GM12878 (cell line): ENCODE results near the gene SNRPA1. TPM values are rescaled to one million over a fixed set of nuclear protein-coding genes. Genes with fewer than 3 reads are reported as not detected.

Experiments
- ATAC-seq: fragments of 200-7000 bp; cut with Tn5 transposase; 3 replicates; pipeline ENCODE4 v1.9.1; 2020; ENCODE audit warnings: mild to moderate bottlenecking, moderate library complexity
- BruUV-seq: library from RNA; stranded (reverse); fragments of 400-500 nt; replicated peaks from 2 replicates; lab custom pipeline; 2021; lab: Mats Ljungman, UMichigan
- CTCF ChIA-PET: fragments of 300-600 bp; sonication (Branson Sonifier 250); formaldehyde crosslinking; extraction: SDS; loops from one replicate; lab custom pipeline; 2021; ENCODE audit warnings: inconsistent platforms; lab: Yijun Ruan, JAX
- POLR2A ChIA-PET: fragments of 350-600 bp; formaldehyde crosslinking; extraction: SDS; loops from one replicate; lab custom pipeline; 2021; ENCODE audit warnings: inconsistent platforms; lab: Charles Lee
- RAD21 ChIA-PET: fragments of 300-600 bp; sonication (Branson Sonifier 250); formaldehyde crosslinking; loops from one replicate; lab custom pipeline; 2023; ENCODE audit warnings: antibody characterized with exemption; ENCODE audit not compliant: unreplicated experiment; lab: Charles Lee
- SMC1A ChIA-PET: fragments of 300-600 bp; sonication (Branson Sonifier 250); formaldehyde crosslinking; loops from one replicate; lab custom pipeline; 2023; ENCODE audit not compliant: unreplicated experiment, uncharacterized antibody; lab: Charles Lee
- DNase-seq: peaks from one replicate; pipeline ENCODE4 v3.0.0-alpha.2; 2011; ENCODE audit warnings: low read depth, low spot score
- FAIRE-seq: peaks from 3 replicates; lab custom pipeline; 2011; peaks lifted over from hg19 to GRCh38; lab: Jason Lieb, UNC
- H2AFZ ChIP-seq: 2 replicates; pipeline ENCODE4 v1.6.0; 2011; ENCODE audit warnings: low read depth, low read length, control low read depth; ENCODE audit not compliant: control insufficient read depth
- H3K27ac ChIP-seq: 2 replicates; pipeline ENCODE4 v1.5.1; 2011; ENCODE audit warnings: control low read depth; ENCODE audit not compliant: control insufficient read depth, insufficient read depth
- H3K27me3 ChIP-seq, 2 experiments: replicated peaks in 1 of 2; 2 replicates each; pipeline versions ENCODE4 v1.6.0 to v1.6.1; 2011; ENCODE audit warnings: low read length in 1 of 2; ENCODE audit not compliant: control insufficient read depth in 2 of 2, insufficient read depth in 2 of 2
- H3K36me3 ChIP-seq, 2 experiments: 2 replicates each; pipeline ENCODE4 v1.5.1; 2011; ENCODE audit warnings: low read length in 1 of 2; ENCODE audit not compliant: control insufficient read depth in 2 of 2, insufficient read depth in 2 of 2
- H3K4me1 ChIP-seq: 2 replicates; pipeline ENCODE4 v1.6.1; 2011; ENCODE audit warnings: mild to moderate bottlenecking, low read length, moderate library complexity, mixed read lengths; ENCODE audit not compliant: control insufficient read depth, insufficient read depth
- H3K4me2 ChIP-seq: 2 replicates; pipeline ENCODE4 v1.6.0; 2011; ENCODE audit warnings: control low read depth; ENCODE audit not compliant: control insufficient read depth, insufficient read depth
- H3K4me3 ChIP-seq: fragments of 200-600 bp; sonication (generic); 2 replicates; pipeline ENCODE4 v1.5.1; 2016
- H3K79me2 ChIP-seq: 2 replicates; pipeline ENCODE4 v1.6.0; 2011; ENCODE audit warnings: low read length; ENCODE audit not compliant: control insufficient read depth, insufficient read depth
- H3K9ac ChIP-seq: 2 replicates; pipeline ENCODE4 v1.8.0; 2011; ENCODE audit warnings: low read length, control low read depth, mixed read lengths; ENCODE audit not compliant: control insufficient read depth, insufficient read depth
- H3K9me3 ChIP-seq: replicated peaks from 3 replicates; pipeline ENCODE4 v1.5.1; 2011; ENCODE audit warnings: mild to moderate bottlenecking, low read length; ENCODE audit not compliant: control insufficient read depth, insufficient read depth
- H4K20me1 ChIP-seq: 2 replicates; pipeline ENCODE4 v1.6.0; 2011; ENCODE audit not compliant: control insufficient read depth, insufficient read depth
- ESRRA ChIP-seq: IDR thresholded peaks from 2 replicates; pipeline ENCODE4 v1.6.1; 2012; ENCODE audit warnings: mild to moderate bottlenecking, low read length, improper control_type of control experiment
- MYC ChIP-seq: IDR thresholded peaks from 2 replicates; pipeline ENCODE4 v1.6.1; 2011; ENCODE audit warnings: mild to moderate bottlenecking, low read length, moderate library complexity, inconsistent platforms; ENCODE audit not compliant: insufficient read depth, insufficient replicate concordance, insufficient read length, severe bottlenecking
- NFIC ChIP-seq: IDR thresholded peaks from 2 replicates; pipeline ENCODE4 v1.6.1; 2012; ENCODE audit warnings: low read depth, mild to moderate bottlenecking, inconsistent platforms, low read length, moderate library complexity
- NFYB ChIP-seq: IDR thresholded peaks from 2 replicates; pipeline ENCODE4 v1.6.1; 2011; ENCODE audit warnings: low read depth, mild to moderate bottlenecking, low read length, improper control_type of control experiment, moderate library complexity; ENCODE audit not compliant: insufficient read depth
- NR2C1 ChIP-seq: fragments of 450-650 bp; IDR thresholded peaks from 2 replicates; pipeline ENCODE4 v1.6.1; 2017; ENCODE audit warnings: antibody characterized with exemption, mild to moderate bottlenecking, moderate library complexity
- RCOR1 ChIP-seq: conservative IDR thresholded peaks from 2 replicates; pipeline ENCODE4 v1.6.1; 2012; ENCODE audit warnings: low read depth, low read length, improper control_type of control experiment
- SMC3 ChIP-seq: IDR thresholded peaks from 2 replicates; pipeline ENCODE4 v1.6.1; 2011; ENCODE audit warnings: low read length, improper control_type of control experiment, borderline replicate concordance
- SUZ12 ChIP-seq: fragments of 200-600 bp; sonication (generic); IDR thresholded peaks from one replicate; pipeline ENCODE4 v1.6.1; 2018; ENCODE audit warnings: antibody characterized with exemption, mild to moderate bottlenecking; ENCODE audit not compliant: unreplicated experiment
- ZNF24 ChIP-seq: fragments of 450-650 bp; IDR thresholded peaks from 2 replicates; pipeline ENCODE4 v1.6.1; 2017; ENCODE audit warnings: antibody characterized with exemption, mild to moderate bottlenecking
- WGBS: methylation state at CpG from one replicate; pipeline ENCODE4 v1.1.6; 2016; ENCODE audit warnings: low lambda C conversion rate; ENCODE audit not compliant: insufficient replicate concordance, insufficient coverage; ENCODE audit errors: missing lambda C conversion rate; 5-methylcytosine and 5-hydroxymethylcytosine counted together
- in situ Hi-C: fragments of 300-500 bp; cut with MboI; formaldehyde crosslinking; loops from 9 replicates; pipeline ENCODE4 v1.14.3; 2018; ENCODE audit warnings: mixed read lengths
- intact Hi-C: fragments of 100-400 bp; cut with micrococcal nuclease; formaldehyde crosslinking; loops from one replicate; pipeline ENCODE4 v1.14.2; 2022; ENCODE audit not compliant: unreplicated experiment
- polyA plus RNA-seq, 11 experiments: library from polyadenylated mRNA; depleted of rRNA in 4 of 11; unstranded in 6 of 11; stranded (reverse) in 5 of 11; fragments of >200 nt; fragmentation: Nextera tagmentation in 4 of 11; fragmentation: Illumina TruSeq in 1 of 11; extraction: Ambion mirVana in 4 of 11; extraction: Trizol in 1 of 11; gene quantifications; 1 replicate in 1 of 11; 2 replicates in 10 of 11; pipeline versions ENCODE4 v1.2.1 to v1.2.3, GENCODE V29; 2011 to 2016; ENCODE audit warnings: inconsistent platforms in 2 of 11, missing spikeins in 2 of 11, low read depth in 1 of 11
- total RNA-seq, 4 experiments: library from RNA; depleted of rRNA in 3 of 4; stranded (reverse); fragments of >200 nt in 3 of 4; fragmentation: Illumina TruSeq in 1 of 4; extraction: Trizol in 1 of 4; gene quantifications; 2 replicates each; pipeline versions ENCODE4 v1.2.1 to v1.2.3, GENCODE V29; 2013 to 2021
- TF ChIP-seq, protein P1 (sequence below): fragments of 450-650 bp; conservative IDR thresholded peaks from 2 replicates; pipeline ENCODE4 v1.6.1; 2017; ENCODE audit warnings: mild to moderate bottlenecking, moderate library complexity
- TF ChIP-seq, protein P2 (sequence below): fragments of 450-650 bp; IDR thresholded peaks from 2 replicates; pipeline ENCODE4 v1.6.1; 2018; ENCODE audit warnings: borderline replicate concordance, mild to moderate bottlenecking; ENCODE audit not compliant: partially characterized antibody
- TF ChIP-seq, protein P3 (sequence below): fragments of 450-650 bp; IDR thresholded peaks from 2 replicates; pipeline ENCODE4 v1.6.1; 2017; ENCODE audit warnings: borderline replicate concordance
- TF ChIP-seq, protein P4 (sequence below): fragments of 450-650 bp; formaldehyde crosslinking; IDR thresholded peaks from 2 replicates; pipeline ENCODE4 v1.4.0; 2020; ENCODE audit warnings: mild to moderate bottlenecking, moderate library complexity

The SNRPA1 gene
- total and polyA plus RNA-seq, 10 of the 15 experiments (the other 5 are each of a cell fraction or from before 2014, with no cell fraction given): 59.9 to 267 (median 161) TPM

DNA sequence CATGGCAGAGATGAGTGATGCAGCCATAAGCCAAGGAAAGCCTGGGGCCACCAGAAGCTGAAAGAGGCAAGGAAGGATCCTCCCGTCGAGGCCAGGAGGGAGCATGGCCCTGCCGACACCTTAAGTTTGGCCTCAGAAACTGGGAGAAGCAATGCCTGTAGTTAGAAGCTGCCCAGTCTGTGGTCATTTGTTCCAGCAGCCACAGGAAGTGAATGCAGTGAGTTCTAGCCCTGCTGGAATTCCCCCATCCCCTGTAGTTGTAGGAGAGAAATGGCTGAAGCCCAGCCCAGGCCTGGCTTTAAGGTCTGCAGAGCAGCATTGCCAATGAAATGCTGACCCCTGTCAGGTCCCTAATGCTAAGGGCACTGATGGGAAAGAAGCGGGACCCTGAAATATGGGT is 31.0 kb downstream of the SNRPA1 start:
- FAIRE-seq (no peak), ATAC-seq (peak; percentile 73), DNase-seq (peak; percentile 45)
- ChIA-PET RAD21 (interaction anchor here (0.9 to 1.3 kb wide), 3 partner anchors 12 to 104 kb away, joined by 3 to 4 read pairs (median 3); no protein-coding TSS in a partner anchor), CTCF (interaction anchor here (0.9 to 4.8 kb wide), 4 partner anchors 11 to 248 kb away, joined by 3 to 18 read pairs (median 8); no protein-coding TSS in a partner anchor), SMC1A (interaction anchor here (1.0 to 6.5 kb wide), 6 partner anchors 11 to 378 kb away, joined by 3 to 41 read pairs (median 4); partner anchors contain the start of gene SNRPA1), POLR2A (interaction anchor here (0.7 to 2.0 kb wide), 2 partner anchors 11 to 337 kb away, joined by 3 to 7 read pairs; no protein-coding TSS in a partner anchor)
- peak overlapping the region; percentile 66 for H3K27ac ChIP-seq
- peaks cover 28% of the 10 kb centered on the region for H3K4me1 ChIP-seq
- no TSS peak for BruUV-seq
- H3K79me2 ChIP-seq: no peaks in the 10 kb centered on the region
- no peak overlapping the region for H3K4me3 ChIP-seq
- intact Hi-C loops: no loop called here
- H3K36me3 ChIP-seq: no peaks in the 10 kb centered on the region; a peak in 1 of 4 replicates
- H4K20me1 ChIP-seq: no peaks in the 10 kb centered on the region
- H3K27me3 ChIP-seq: no peaks in the 10 kb centered on the region
- no peak overlapping the region for H3K9ac ChIP-seq
- no peaks in the 10 kb centered on the region for H3K9me3 ChIP-seq
- in situ Hi-C loops: loop anchor here (5.0 to 10.0 kb wide), 4 partner anchors 177 to 649 kb away; no protein-coding TSS in a partner anchor
- H2AFZ ChIP-seq: peak overlapping the region; percentile 20; the same call in 1 of the 2 replicates
- H3K4me2 ChIP-seq: peak overlapping the region; percentile 40; the same call in 1 of the 2 replicates
- WGBS: 92% methylated on average over 4 of the region's 4 CpGs
- TF ChIP-seq, protein P1, sequence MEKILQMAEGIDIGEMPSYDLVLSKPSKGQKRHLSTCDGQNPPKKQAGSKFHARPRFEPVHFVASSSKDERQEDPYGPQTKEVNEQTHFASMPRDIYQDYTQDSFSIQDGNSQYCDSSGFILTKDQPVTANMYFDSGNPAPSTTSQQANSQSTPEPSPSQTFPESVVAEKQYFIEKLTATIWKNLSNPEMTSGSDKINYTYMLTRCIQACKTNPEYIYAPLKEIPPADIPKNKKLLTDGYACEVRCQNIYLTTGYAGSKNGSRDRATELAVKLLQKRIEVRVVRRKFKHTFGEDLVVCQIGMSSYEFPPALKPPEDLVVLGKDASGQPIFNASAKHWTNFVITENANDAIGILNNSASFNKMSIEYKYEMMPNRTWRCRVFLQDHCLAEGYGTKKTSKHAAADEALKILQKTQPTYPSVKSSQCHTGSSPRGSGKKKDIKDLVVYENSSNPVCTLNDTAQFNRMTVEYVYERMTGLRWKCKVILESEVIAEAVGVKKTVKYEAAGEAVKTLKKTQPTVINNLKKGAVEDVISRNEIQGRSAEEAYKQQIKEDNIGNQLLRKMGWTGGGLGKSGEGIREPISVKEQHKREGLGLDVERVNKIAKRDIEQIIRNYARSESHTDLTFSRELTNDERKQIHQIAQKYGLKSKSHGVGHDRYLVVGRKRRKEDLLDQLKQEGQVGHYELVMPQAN: no peak
- TF ChIP-seq, protein P2, sequence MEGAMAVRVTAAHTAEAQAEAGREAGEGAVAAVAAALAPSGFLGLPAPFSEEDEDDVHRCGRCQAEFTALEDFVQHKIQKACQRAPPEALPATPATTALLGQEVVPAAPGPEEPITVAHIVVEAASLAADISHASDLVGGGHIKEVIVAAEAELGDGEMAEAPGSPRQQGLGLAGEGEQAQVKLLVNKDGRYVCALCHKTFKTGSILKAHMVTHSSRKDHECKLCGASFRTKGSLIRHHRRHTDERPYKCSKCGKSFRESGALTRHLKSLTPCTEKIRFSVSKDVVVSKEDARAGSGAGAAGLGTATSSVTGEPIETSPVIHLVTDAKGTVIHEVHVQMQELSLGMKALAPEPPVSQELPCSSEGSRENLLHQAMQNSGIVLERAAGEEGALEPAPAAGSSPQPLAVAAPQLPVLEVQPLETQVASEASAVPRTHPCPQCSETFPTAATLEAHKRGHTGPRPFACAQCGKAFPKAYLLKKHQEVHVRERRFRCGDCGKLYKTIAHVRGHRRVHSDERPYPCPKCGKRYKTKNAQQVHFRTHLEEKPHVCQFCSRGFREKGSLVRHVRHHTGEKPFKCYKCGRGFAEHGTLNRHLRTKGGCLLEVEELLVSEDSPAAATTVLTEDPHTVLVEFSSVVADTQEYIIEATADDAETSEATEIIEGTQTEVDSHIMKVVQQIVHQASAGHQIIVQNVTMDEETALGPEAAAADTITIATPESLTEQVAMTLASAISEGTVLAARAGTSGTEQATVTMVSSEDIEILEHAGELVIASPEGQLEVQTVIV: no peak
- TF ChIP-seq MYC: no peak
- no peak for TF ChIP-seq SMC3
- peak; percentile 88 for TF ChIP-seq ZNF24
- TF ChIP-seq SUZ12: no peak
- TF ChIP-seq, protein P3, sequence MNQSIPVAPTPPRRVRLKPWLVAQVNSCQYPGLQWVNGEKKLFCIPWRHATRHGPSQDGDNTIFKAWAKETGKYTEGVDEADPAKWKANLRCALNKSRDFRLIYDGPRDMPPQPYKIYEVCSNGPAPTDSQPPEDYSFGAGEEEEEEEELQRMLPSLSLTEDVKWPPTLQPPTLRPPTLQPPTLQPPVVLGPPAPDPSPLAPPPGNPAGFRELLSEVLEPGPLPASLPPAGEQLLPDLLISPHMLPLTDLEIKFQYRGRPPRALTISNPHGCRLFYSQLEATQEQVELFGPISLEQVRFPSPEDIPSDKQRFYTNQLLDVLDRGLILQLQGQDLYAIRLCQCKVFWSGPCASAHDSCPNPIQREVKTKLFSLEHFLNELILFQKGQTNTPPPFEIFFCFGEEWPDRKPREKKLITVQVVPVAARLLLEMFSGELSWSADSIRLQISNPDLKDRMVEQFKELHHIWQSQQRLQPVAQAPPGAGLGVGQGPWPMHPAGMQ: no peak
- no peak for TF ChIP-seq NFYB
- TF ChIP-seq NFIC: no peak
- TF ChIP-seq ESRRA: no peak
- no peak for TF ChIP-seq NR2C1
- TF ChIP-seq, protein P4, sequence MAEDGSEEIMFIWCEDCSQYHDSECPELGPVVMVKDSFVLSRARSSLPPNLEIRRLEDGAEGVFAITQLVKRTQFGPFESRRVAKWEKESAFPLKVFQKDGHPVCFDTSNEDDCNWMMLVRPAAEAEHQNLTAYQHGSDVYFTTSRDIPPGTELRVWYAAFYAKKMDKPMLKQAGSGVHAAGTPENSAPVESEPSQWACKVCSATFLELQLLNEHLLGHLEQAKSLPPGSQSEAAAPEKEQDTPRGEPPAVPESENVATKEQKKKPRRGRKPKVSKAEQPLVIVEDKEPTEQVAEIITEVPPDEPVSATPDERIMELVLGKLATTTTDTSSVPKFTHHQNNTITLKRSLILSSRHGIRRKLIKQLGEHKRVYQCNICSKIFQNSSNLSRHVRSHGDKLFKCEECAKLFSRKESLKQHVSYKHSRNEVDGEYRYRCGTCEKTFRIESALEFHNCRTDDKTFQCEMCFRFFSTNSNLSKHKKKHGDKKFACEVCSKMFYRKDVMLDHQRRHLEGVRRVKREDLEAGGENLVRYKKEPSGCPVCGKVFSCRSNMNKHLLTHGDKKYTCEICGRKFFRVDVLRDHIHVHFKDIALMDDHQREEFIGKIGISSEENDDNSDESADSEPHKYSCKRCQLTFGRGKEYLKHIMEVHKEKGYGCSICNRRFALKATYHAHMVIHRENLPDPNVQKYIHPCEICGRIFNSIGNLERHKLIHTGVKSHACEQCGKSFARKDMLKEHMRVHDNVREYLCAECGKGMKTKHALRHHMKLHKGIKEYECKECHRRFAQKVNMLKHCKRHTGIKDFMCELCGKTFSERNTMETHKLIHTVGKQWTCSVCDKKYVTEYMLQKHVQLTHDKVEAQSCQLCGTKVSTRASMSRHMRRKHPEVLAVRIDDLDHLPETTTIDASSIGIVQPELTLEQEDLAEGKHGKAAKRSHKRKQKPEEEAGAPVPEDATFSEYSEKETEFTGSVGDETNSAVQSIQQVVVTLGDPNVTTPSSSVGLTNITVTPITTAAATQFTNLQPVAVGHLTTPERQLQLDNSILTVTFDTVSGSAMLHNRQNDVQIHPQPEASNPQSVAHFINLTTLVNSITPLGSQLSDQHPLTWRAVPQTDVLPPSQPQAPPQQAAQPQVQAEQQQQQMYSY (CRISPR knock-in tag): no peak
- no peak for TF ChIP-seq RCOR1
